Neural progenitor cell (in vitro differentiated cells): Measurements from ENCODE around the gene ZSWIM6.

Experiments
- CTCF ChIP-seq: fragments of 200-600 bp; sonication (generic); IDR thresholded peaks from 2 replicates; pipeline ENCODE4 v1.5.1; 2017; ENCODE audit warnings: antibody characterized with exemption, mild to moderate bottlenecking
- EZH2 ChIP-seq: fragments of 200-600 bp; sonication (generic); IDR thresholded peaks from 2 replicates; pipeline ENCODE4 v1.6.1; 2017; ENCODE audit warnings: antibody characterized with exemption, mild to moderate bottlenecking, moderate library complexity
- EZH2phosphoT487 ChIP-seq: fragments of 200-600 bp; sonication (generic); IDR thresholded peaks from 2 replicates; pipeline ENCODE4 v1.6.1; 2017; ENCODE audit warnings: antibody characterized with exemption

GRCh38 chr5:61587125-61587524 is 255.1 kb downstream of the ZSWIM6 start:
- TF ChIP-seq CTCF (no peak), EZH2phosphoT487 (no peak), EZH2 (no peak)
